Measurements from ENCODE around the gene MARCHF10. TPM values are rescaled to one million over a fixed set of nuclear protein-coding genes. Genes with fewer than 3 reads are reported as not detected.

Gene MARCHF10
- total RNA-seq, 1 experiment from 2014 or later = not detected

DNA sequence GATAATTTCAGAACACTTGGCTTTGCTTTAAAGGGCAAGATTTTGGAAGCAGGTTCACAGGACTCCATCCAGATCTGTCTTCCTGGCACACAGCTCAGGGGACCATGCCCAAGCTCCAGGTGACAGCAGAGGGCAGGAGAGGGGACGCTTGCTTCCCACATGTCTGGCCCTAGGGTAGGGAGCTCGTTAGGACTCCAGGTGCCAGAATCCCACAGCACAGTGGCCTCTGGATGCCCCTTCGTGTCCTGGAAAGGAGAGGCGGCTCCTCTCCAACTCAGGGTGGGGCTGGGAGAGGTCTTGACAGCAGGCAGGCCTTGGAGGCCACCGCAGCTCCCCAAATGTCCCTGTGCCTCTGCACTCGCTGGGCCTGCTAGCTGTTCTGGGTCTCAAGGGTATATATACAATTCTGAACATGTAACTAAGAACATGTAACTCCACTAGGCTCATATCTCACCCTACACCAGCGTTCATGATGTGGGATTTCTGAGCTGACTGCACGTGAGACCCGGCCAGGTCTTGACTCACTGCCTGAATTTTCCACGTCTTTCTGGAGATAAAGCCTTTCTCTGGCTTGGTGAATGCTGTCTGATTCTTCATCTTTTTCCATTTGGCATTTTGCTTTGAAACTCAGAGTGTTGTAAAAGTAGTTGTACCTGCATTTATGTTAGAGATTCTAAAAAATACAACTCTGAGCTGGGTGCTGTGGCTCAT lies 52.8 kb downstream of the MARCHF10 start:
- no TSS peak for BruUV-seq (replicated peaks)
- intact Hi-C loops (cut with micrococcal nuclease) = no loop called here
- TF ChIP-seq, protein P1, sequence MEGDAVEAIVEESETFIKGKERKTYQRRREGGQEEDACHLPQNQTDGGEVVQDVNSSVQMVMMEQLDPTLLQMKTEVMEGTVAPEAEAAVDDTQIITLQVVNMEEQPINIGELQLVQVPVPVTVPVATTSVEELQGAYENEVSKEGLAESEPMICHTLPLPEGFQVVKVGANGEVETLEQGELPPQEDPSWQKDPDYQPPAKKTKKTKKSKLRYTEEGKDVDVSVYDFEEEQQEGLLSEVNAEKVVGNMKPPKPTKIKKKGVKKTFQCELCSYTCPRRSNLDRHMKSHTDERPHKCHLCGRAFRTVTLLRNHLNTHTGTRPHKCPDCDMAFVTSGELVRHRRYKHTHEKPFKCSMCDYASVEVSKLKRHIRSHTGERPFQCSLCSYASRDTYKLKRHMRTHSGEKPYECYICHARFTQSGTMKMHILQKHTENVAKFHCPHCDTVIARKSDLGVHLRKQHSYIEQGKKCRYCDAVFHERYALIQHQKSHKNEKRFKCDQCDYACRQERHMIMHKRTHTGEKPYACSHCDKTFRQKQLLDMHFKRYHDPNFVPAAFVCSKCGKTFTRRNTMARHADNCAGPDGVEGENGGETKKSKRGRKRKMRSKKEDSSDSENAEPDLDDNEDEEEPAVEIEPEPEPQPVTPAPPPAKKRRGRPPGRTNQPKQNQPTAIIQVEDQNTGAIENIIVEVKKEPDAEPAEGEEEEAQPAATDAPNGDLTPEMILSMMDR (IDR thresholded peaks at IDR 0.05; ENCODE audit: unreplicated experiment) = no peak
- ChIA-PET POLR2A (interaction anchor here (0.6 kb wide), 1 partner anchor 26 kb away, joined by 3 read pairs; no protein-coding TSS in a partner anchor), CTCF (no interaction called here)
- Mint-ChIP-seq H3K4me3 (ENCODE audit: unreplicated experiment) (no peak overlapping the region), H3K9me3 (ENCODE audit: unreplicated experiment) (no peaks in the 10 kb centered on the region), H3K27me3 (ENCODE audit: insufficient read depth, unreplicated experiment) (no peaks in the 10 kb centered on the region), H3K36me3 (ENCODE audit: insufficient read depth, unreplicated experiment) (no peaks in the 10 kb centered on the region), H3K4me1 (ENCODE audit: insufficient read depth, unreplicated experiment) (peaks cover 5% of the 10 kb centered on the region), H3K27ac (ENCODE audit: low read depth, unreplicated experiment) (no peak overlapping the region)
- no peak for DNase-seq (ENCODE audit: unreplicated experiment)

DNA sequence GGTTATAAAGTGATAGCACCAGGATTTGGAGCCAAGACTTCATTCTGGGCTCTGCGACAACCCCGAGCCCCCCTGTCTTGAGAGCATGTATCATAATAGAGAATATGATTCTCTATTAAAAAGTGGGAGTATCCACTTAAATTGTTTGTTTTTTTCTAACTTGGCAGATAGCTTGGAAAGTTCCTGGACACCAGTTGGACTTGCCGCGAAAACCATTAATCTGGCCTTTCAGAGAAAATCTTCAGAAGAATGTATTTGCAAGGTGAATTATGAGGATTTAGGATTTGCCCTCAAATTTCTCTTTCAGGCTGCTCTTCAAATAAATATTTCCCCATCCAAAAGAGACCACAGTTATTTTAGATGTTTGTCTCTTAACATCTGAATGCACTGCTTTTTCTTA lies 53.5 kb downstream of the MARCHF10 start:
- H3K4me3 Mint-ChIP-seq (ENCODE audit: unreplicated experiment) = no peak overlapping the region
- TF ChIP-seq, protein P1 (IDR thresholded peaks at IDR 0.05; ENCODE audit: unreplicated experiment) = no peak
- intact Hi-C loops (cut with micrococcal nuclease) = no loop called here
- DNase-seq (ENCODE audit: unreplicated experiment) = no peak
- H3K27me3 Mint-ChIP-seq (ENCODE audit: insufficient read depth, unreplicated experiment) = no peaks in the 10 kb centered on the region
- no peaks in the 10 kb centered on the region for H3K9me3 Mint-ChIP-seq (ENCODE audit: unreplicated experiment)
- H3K4me1 Mint-ChIP-seq (ENCODE audit: insufficient read depth, unreplicated experiment) = peaks cover 5% of the 10 kb centered on the region
- H3K27ac Mint-ChIP-seq (ENCODE audit: low read depth, unreplicated experiment) = no peak overlapping the region
- ChIA-PET CTCF (no interaction called here), POLR2A (interaction anchor here (0.6 kb wide), 1 partner anchor 25 kb away, joined by 3 read pairs; no protein-coding TSS in a partner anchor)
- H3K36me3 Mint-ChIP-seq (ENCODE audit: insufficient read depth, unreplicated experiment) = peaks cover 4% of the 10 kb centered on the region
- BruUV-seq (replicated peaks) = no TSS peak

DNA sequence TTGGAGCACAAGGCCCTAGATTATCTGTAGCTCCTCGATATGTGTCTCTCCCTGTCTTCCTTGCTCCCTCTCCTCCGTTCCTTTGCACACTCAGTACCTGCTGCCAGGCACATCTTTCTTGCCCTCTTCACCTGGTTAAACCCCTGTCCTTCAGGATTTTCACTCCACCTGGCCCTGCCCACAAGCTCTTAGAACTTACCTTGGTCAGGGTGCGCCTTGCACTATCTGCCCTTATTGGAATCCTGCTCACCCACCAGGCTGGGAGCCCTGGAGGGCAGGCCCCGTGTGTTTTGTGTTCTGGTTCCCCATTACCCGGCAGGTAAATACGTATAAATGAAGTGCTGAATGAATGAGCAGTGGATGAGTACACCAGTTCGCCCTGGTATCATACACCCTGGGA lies 54.6 kb downstream of the MARCHF10 start:
- intact Hi-C loops (cut with micrococcal nuclease) = no loop called here
- Mint-ChIP-seq H3K27me3 (ENCODE audit: insufficient read depth, unreplicated experiment) (no peaks in the 10 kb centered on the region), H3K4me1 (ENCODE audit: insufficient read depth, unreplicated experiment) (peaks cover 5% of the 10 kb centered on the region), H3K9me3 (ENCODE audit: unreplicated experiment) (no peaks in the 10 kb centered on the region), H3K27ac (ENCODE audit: low read depth, unreplicated experiment) (no peak overlapping the region), H3K36me3 (ENCODE audit: insufficient read depth, unreplicated experiment) (peaks cover 4% of the 10 kb centered on the region), H3K4me3 (ENCODE audit: unreplicated experiment) (no peak overlapping the region)
- TF ChIP-seq, protein P1 (IDR thresholded peaks at IDR 0.05; ENCODE audit: unreplicated experiment) = no peak
- POLR2A ChIA-PET = no interaction called here
- no TSS peak for BruUV-seq (replicated peaks)
- CTCF ChIA-PET = interaction anchor here (0.6 kb wide), 1 partner anchor 1275 kb away, joined by 3 read pairs; no protein-coding TSS in a partner anchor
- DNase-seq (ENCODE audit: unreplicated experiment) = no peak

DNA sequence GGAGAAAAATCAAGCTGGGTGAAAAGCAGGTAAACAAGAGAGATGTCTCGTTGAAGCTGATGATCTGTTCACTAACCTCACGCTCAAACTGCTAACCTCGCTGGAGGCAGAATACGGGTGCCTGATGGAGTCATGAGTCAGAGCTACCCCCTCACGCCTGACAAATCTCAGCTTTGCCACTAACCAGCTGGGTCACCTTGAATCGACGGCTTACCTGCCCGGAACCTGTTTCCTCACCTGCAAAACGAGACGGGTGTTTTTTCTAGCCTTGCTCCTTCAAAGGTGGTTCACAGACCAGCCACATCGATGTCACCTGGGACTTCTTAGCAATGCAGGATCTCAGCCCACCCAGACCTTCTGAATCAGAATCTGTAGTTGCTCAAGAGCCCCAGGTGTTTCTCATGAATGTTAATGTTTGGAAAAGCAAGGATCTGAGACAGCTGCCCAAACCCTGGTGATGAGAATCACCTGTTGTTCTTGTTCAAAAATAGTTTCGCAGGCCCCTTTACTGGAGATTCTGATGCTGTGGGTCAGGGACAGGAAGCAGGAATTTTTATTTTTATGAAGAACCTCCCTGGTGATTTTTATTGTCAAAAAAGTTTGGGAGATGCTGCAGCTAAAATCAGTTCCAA lies 56.9 kb downstream of the MARCHF10 start:
- BruUV-seq (replicated peaks) = no TSS peak
- POLR2A ChIA-PET = interaction anchor here (0.6 to 0.7 kb wide), 2 partner anchors 238 to 906 kb away, joined by 3 read pairs; no protein-coding TSS in a partner anchor
- CTCF ChIA-PET = no interaction called here
- peaks cover 4% of the 10 kb centered on the region for H3K36me3 Mint-ChIP-seq (ENCODE audit: insufficient read depth, unreplicated experiment)
- peaks cover 5% of the 10 kb centered on the region for H3K4me1 Mint-ChIP-seq (ENCODE audit: insufficient read depth, unreplicated experiment)
- TF ChIP-seq, protein P1 (IDR thresholded peaks at IDR 0.05; ENCODE audit: unreplicated experiment) = no peak
- peak; percentile 26 for DNase-seq (ENCODE audit: unreplicated experiment)
- no peaks in the 10 kb centered on the region for H3K9me3 Mint-ChIP-seq (ENCODE audit: unreplicated experiment)
- H3K27me3 Mint-ChIP-seq (ENCODE audit: insufficient read depth, unreplicated experiment) = no peaks in the 10 kb centered on the region
- H3K4me3 Mint-ChIP-seq (ENCODE audit: unreplicated experiment) = no peak overlapping the region
- H3K27ac Mint-ChIP-seq (ENCODE audit: low read depth, unreplicated experiment) = no peak overlapping the region
- intact Hi-C loops (cut with micrococcal nuclease) = no loop called here
